Measurements from ENCODE around the gene HMCES.

HMCES gene

DNA sequence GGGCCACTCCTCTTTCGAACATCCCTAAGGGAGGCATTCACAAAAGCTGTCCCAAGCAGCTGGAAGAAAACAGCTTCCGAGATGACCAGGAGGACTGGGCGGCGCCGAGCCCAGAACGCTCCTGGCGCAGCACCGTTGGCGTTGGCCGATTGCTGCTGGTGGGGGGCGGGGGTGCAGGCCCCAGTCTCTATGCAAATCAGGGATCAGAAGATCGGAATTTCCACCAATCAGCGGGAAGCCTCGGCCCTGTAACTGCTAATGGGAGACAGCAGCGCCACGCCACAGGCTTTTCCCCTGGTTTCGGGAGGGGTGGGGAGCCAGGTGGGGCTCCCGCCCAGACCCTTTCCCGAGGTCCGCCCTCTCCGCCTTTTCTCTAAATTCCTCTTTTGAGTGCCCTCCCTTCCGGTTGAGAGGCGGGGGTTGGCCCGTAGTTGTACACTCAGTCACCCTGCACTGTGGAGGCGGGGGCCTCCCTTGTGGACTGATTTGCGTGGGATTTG, 27.0 kb downstream of the HMCES start:
- peak; percentile 42 to 45 for DNase-seq

DNA sequence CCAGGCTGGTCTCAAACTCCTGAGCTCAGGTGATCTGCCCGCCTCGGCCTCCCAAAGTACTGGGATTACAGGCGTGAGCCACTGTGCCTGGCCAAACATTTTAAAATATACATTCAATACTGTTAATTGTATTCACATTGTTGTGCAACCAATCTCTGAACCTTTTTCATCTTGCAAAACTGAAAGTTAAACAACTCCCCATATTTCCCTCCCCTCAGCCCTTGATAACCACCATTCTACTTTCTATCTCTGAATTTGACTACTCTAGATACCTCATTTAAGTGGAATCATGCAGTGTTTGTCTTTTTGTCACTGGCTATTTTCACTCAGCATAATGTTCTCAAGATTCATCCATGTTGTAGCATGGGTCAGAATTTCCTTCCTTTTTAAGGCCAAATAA, 30.0 kb downstream of the HMCES start:
- DNase-seq = no peak

DNA sequence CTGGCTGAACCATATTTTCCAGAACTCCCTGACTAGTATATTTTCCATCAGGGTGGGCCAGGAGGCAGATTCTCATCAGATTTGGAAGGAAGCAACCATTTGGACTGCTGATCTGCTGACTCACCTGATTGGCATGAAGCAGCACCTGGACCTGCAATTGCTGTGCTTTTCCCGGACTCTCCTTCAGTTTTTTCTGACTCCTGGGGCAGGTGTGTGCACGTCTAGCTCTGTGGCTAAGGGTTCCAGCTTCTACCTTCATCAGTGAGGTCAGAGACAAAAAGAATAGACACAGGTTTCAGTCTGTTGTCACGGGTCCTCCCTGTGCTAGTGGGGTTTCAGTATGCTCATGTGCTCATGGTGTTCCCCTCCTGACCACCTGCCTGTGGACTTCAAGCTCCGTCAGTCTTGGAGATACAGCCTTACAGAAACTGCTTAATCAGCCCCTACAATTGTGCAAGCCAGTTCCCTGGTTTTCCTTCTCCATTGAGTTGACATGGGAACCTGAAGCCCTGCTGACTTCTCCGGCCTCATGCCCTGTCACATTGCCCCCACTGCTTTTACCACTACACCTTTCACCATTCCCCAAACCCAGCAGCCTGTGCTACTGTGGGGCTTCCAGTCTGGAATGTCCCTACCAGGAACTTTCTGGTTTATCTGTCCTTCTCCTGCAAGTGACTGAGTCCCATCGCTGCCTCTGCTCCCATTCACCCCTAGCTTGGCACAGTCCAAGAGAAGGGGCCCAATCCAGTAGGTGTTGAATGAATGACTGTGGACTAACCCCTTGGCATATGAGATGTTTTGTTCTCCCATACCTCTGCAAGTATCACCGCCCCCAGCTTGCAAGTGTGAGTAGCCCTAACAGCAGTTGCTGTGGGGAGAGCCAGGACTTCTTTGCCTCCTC, 31.7 kb downstream of the HMCES start:
- DNase-seq = no peak

DNA sequence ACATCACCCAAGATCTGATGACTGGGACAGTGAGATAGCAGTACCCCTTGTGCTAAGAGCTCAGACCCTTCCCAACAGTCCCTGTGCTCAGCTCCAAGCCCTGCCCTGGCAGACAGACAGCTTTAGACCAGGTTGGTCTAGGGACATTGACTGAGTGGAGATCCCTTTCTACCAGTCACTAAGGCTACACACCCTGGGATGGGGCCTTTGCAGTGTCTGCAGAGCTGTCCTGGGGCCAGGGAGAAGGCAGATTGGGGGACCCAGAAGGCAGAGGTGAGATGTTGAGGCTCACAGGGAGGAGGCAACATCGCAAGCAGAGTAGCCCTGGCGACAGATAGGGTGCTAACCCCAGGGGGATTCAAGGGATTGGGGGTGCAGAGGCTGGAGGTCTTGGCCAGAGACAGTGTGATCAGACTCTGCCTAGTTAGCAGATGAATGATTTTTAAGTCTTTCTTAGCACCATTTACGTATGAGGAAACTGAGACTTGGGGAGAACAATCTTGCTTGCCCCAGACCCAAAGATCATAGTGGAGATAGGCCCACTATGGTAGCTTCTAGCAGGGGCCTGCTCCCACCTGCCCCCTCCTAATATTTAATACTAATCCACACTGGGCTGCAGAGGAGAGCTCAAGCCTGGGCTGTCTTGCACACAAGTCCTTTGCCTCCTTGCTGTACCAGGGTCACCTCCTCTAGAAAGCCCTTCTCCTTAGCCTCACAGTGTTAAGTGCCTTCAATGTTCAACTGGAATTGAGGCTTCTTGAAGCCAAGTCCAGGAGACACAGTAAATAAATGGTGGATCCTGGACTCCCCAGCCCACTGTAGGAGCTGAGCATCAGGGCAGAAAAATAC, 32.6 kb downstream of the HMCES start:
- DNase-seq = no peak

DNA sequence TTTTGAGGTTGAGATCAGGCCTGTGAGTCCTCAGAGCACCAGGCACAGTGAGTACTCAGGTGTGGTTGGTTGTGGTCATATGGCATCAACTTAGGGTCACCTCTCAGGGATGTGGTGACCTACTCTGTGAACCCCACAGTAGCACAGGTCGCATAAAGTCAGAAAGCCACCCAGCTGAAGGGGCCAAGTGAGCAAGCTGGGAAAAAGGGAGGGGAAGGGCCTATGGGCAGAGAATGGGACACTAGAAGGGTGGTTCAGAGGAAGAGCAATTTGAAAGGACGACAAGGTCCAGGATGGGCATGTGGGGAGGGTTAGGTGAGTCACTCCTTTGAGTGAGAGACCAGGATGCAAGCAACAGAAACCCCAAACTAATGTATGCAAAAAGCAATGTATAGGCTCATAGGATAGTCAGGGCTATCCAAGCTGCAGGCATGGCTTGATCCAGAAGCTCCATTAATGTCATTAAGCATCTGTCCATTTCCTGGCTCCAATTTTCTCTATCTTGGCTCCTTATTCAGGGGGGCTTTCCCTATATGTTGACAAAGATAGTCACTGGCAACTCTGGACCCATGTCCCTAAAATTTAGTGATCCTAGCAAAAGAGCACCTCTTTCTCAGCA, 33.5 kb downstream of the HMCES start:
- peak in 1 of 2 donors; percentile 26 for DNase-seq

DNA sequence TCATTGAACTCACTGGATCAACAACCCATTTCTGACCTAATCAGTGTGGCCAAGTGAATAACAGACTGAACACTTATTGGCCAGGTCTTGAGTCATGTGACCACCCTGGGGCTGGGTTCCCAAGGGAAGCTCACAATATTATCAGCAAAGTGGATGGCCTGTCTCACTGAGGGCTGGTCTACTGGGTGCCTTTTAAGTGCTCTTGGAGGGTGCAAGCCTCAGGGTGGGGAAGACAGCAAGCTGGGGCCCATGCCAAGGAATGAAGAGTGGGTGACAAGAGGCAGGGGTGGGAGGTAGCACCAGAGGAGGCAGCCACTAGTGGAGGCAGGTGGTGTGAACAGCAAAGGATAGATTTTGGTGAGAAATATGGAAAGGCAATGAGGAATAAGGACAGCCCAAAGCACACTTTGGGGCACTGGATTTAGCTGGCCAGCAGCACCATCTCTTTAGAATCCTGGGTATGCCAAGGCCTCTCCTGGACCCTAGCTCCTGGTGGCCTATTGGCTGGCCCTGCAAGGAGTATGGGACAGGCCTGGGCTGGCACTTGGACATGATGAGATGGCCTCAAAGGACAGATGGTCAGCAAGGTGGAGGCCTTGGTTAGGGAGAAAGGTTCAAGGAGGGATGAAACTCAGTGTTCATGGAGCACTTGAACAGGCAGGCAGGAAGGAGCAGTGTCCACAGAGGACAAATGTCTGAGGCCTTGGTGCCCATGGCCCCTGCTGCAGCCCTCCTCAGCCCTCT, 34.2 kb downstream of the HMCES start:
- no peak for DNase-seq

DNA sequence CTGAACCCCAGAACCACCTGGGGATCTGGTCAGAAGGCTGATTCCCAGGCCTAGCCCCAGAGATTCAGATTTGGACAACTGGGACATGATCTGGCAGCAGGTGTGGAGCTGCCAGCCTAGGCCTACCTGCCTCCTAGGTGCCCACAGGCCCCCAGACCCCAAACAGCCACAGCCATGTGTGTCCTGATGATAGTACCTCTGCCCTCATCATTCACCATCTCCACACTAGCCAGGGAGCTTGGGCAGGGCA, 34.7 kb downstream of the HMCES start:
- peak in 1 of 2 donors; percentile 14 for DNase-seq

DNA sequence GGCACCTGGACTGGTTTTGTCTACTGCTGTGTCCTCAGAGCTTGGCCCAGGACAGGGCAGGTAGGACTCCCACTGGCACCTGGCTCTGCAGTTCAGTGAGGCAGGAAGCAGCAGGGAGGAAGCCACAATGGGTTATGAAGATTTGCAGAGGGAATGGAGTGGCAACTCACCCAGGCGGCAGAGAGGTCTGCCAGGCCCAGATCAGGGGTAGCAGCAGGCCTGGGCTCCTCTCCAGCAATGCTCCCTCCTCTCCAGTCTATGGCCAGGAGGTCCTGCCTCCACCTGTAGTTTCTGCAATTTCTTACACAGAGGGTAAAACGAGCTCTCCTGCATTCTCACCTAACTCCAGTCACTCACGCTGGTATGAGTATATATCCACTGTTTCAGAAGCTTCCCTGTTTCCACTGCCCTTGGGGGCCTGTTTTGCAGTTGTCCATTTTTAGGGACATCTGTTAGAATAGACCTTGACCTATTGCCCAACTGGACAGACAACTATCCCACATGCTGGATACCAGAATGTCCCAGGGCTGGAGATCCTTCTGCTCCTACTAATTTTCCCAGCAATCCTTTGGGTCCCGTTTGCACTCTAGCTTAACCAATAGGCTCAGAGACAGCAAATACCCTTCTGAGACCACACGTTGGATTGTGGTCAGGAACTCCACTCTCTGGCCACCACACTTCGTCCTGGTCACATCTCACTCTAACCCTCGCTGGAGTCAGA, 35.2 kb downstream of the HMCES start:
- peak in 1 of 2 donors; percentile 27 for DNase-seq

DNA sequence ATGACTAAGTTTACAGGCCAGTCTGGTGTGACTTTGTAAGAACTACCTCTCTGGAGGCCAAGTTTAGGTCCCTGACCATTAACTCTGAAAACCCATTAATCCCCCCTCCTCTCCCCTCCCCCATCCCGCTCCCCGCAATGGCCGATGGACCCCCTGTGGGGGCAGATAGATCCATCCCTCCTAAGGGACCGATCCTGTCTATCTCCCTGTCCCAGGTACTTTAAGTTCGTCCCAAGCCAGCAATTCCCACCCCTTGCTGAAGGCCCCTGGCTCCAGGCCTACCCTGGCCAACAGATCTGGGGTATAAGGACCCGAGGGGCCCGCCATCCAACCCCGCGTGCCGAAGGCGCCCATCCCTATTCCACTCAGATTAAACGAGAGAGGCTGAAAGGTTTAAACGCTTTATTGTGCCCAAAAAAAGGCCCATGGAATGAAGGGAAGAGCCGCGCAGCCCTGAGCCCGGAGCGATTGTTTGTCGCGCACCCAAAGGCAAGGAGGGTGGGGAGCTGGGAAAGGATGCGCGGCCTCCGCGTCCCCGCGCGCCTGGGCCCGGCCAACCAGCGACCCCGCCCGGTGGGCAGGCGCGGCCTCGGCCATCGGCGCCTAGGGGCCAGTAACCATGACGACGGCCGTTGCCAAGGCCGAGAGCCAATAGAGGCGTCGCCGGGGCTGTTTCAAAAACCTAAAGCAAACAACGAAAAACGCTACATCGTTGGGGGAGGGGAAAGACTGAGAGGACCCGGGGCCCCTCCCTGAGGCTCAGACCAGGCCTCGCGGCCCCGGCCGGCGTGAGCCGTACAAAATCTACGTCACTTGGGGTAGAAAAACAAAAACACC, 35.9 kb downstream of the HMCES start:
- DNase-seq = peak; percentile 61 to 72

DNA sequence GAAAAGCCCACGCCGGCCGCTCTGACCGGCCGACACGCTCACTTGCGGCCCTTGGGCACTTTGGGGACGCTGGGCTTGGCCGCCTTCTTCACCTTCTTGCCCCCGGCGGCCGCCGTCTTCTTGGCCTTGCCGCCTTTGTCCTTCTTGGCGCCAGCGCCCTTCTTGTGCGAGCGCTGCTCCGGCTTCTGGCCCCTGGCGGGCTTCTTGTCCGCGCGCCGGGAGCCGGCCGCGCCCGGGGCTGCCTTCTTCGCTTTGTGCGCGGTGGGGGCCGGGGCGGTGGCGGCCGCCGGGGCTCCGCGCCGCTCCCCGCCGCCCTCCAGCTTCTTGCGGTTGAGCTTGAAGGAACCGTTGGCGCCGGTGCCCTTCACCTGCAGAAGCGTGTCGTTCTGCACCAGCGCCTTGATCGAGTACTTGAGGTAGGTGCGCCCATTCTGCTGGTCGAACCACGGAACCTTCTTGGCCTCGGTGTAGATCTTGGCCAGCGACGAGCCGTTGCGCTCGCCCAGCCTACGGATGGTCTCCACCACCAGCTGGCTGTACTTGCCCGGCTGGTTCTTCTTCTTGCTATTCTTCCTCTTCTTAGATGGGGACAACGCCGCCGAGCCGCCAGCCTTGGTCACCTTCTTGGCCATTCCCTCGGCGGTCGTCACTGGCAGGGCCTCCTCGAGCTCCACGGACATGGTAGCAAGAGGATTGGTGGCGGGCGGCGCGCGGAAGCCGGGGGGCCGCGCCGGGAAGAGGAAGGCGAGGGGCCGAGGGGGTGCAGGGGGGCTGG, 36.7 kb downstream of the HMCES start:
- DNase-seq = peak; percentile 32 to 48

DNA sequence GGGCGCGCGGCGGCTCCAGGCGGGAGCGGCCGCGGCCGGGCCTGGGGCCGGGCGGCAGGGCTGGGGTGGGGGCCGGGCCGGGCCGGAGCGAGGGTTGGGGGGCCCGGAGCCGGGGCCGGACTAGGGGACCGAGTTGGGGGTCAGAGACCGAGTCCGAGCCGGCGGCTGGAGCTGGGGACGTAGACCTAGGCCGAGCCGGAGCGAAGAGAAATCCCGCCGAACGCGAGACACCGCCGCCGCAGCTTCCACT, 37.3 kb downstream of the HMCES start:
- DNase-seq = no peak

DNA sequence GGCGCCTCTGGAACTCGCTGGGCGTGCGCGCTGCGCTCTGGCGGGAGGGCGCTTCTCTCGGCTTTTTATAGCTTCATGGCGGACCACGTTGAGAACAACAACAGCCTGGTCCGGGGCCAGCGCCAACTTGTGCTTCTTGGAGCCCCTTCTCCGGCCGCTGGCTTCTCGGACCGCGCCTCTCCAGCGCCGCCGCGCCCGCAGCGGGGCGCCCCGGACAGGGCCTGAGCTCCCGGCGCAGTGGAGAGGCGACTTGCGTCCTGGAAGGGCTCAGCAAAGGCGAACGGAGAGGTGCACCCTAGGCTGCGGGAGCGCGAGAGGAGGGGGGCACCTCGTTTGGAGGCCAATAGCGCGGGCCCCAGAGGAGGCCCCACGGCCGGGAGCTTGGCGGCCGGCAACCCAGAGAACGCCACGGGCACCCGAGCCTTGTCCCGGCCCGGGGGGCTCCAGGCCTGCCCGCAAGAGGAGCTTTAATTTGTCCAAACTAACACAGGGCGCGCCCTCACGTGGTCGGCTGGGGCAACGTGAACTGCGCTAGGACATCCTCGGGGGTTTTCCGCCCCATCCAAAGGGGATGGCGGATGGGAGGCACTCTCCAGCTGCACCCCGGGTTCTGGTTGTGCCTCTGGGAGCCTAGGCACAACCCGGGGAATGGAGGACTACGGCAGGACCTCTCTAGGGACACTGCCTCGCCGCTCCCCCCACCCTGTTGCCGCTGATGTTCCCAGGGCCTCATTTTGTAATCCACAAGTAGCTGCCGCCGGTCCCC, 37.8 kb downstream of the HMCES start:
- peak; percentile 84 to 91 for DNase-seq

DNA sequence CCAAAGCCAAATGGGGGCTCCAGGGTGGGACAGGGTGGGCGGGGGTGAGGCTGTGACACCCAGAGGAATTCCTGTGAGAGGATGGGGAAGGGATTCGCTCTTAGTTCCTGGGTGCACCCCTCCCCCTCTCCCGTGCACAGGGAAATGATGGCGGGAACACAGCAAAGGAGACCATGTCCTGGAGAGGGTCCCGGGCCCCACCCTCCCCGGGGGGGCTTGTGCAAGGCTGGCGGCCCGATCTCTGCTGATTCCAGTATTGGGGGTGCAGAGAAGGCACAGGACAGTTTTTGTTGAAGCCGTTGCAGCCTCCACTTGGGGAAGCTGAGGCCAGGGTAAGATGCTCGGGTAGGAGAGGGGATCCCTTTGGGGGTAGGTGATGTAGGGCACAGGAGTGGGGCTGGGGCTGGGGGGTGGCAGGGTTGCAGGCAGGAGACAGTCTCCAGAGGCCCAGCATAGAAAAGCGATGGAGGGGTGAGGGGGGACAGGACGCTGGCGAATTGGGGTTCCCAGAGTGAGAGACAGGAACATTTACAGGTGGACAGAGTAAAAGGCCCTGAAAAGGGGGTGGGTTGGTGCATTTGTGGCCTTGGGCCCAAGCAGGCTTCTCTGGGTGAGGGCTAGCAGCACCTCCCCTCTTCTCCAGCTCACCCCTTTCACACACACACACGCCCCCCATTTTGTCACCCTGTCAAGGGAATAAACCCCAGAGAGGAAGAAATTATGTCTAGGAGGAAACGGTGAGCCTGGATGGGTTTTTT, 38.5 kb downstream of the HMCES start:
- DNase-seq = no peak

DNA sequence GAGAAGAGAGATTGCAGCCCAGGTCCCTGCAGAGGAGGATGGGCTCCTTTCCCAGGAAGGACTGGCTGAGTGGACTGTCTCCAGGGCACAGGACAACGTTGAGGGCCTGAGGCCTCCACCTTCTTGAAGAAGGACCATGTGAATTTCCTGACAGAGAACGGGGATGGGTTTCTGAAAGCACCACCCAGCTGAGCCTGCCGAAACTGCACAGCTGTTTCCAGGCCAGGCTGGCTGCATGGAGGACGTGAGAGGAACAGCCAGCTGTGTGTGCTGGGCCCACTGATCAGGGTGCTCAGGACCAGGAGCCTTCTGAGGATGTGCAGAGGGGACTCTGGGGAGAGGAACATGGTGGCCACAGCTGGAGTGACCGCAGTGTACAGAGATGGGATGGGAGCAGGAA, 39.2 kb downstream of the HMCES start:
- no peak for DNase-seq

DNA sequence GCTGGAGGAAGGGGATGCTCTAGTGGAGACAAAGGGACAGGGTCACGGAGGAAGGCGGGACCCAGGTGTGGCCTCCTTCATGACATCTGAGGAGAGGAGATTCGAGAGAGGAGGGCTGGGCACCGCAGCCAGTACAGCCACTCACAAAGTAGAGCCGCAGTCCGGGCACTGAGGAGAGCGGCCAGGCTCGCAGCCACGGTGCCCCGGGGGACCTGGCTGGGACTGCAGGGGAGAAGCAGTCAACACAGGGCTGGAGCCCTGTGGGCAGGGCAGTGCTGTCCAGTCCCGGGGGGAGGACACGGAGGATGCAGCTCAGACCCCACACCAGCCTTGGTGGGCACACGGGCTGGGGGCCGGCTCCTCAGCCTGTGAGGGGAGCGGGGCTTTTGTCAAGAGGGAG, 40.3 kb downstream of the HMCES start:
- DNase-seq = no peak

DNA sequence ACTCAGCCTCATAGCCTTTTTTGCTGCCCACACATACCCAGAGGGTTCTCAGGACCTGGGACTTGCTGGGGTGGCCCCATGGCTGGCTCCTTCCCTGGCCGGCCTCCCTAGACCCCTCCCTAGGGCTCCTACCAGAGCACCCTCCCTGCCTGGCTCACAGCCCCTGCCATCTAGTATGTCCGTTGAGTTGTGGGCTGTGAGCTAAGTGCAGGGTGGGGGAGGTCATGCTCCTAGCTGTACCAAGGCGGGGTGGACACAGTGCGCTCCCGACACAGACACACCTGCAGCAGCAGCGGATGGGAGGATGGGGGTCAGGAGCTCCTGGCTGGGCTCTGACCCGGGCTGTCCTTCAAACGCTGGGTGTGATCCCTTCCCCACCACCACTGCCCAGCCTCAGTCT, 41.6 kb downstream of the HMCES start:
- no peak for DNase-seq

DNA sequence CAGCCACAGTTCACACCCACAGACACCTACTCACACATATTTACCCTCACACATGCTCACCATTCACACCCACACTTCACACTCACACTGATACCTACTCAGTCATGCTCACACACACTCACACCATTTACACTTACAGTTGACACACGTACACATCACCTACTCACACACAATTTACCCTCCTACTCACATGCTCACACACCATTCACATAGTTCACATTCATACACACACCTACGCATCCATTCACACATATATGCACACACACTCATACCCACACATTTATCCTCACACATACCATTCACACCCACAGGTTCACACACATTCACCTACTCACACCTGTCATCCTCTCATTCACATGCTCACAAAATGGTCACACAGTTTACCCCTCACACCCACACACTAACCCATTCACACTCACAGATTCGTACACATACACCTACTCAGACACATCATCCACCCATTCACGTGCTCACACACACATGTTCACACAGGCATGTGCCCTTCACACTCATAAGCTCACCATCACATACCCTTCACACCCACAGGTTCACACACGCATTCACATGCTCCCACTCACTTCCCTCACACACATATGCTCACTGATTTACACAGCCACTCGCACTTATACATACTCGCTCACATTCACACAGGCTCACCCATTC, 42.3 kb downstream of the HMCES start:
- no peak for DNase-seq

DNA sequence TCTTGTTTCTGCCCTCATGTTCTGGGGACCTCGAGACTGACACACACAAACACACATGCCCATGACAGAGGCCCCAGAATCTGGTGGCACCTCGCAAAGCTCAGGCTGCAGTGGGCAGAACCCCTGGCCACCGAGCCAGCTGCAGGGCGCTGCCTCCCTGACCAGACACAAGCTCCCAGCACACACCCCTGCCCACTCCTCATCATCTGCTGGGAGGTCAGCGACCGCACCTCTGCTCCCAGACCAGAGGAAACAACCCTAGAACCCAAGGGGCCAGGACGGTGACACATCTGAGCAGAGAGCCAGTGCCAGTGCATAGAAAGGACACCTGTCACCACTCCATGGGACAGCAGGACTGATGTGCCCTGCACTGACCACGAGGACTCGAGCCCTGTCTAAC, 43.2 kb downstream of the HMCES start:
- DNase-seq = no peak
